Ammon's horn (tissue), 1 donor: Measurements from ENCODE around the gene YPEL2.
A peak's percentile ranks its signal among the peaks of the same experiment; 100 is the strongest.

Source experiments
- DNase-seq: peaks from one replicate; pipeline ENCODE4 v3.0.0-alpha.2; 2016; ENCODE audit warnings: low spot score

YPEL2 gene

GRCh38 chr17:59357219-59357697 lies 25.8 kb downstream of the YPEL2 start:
- no peak for DNase-seq

GRCh38 chr17:59357929-59358328 lies 26.5 kb downstream of the YPEL2 start:
- no peak for DNase-seq

- DNase-seq: no peak
Observed at GRCh38 chr17:59361386-59361785, 29.9 kb downstream of the YPEL2 start.

- peak; percentile 48 for DNase-seq
Observed at GRCh38 chr17:59361916-59362810, 30.7 kb downstream of the YPEL2 start.

- no peak for DNase-seq
Observed at GRCh38 chr17:59362811-59363205, 31.4 kb downstream of the YPEL2 start.

GRCh38 chr17:59365383-59365981 lies 34.0 kb downstream of the YPEL2 start:
- peak; percentile 87 for DNase-seq

GRCh38 chr17:59366040-59366757 lies 34.7 kb downstream of the YPEL2 start:
- no peak for DNase-seq

- no peak for DNase-seq
Observed at GRCh38 chr17:59366773-59367656, 35.6 kb downstream of the YPEL2 start.

- DNase-seq: no peak
Observed at GRCh38 chr17:59367657-59368045, 36.2 kb downstream of the YPEL2 start.

- DNase-seq: no peak
Observed at GRCh38 chr17:59368218-59368857, 36.9 kb downstream of the YPEL2 start.

GRCh38 chr17:59369031-59369975 lies 37.8 kb downstream of the YPEL2 start:
- DNase-seq: no peak

GRCh38 chr17:59370593-59371299 lies 39.3 kb downstream of the YPEL2 start:
- no peak for DNase-seq

GRCh38 chr17:59371416-59372100 lies 40.1 kb downstream of the YPEL2 start:
- DNase-seq: peak; percentile 51

- DNase-seq: peak; percentile 65
Observed at GRCh38 chr17:59372138-59372751, 40.8 kb downstream of the YPEL2 start.

- no peak for DNase-seq
Observed at GRCh38 chr17:59373882-59374495, 42.5 kb downstream of the YPEL2 start.

GRCh38 chr17:59374612-59375011 lies 43.2 kb downstream of the YPEL2 start:
- no peak for DNase-seq

- no peak for DNase-seq
Observed at GRCh38 chr17:59375857-59376256, 44.4 kb downstream of the YPEL2 start.

- no peak for DNase-seq
Observed at GRCh38 chr17:59376506-59376905, 45.1 kb downstream of the YPEL2 start.
